Kidney glomerular epithelial cell (primary cell): ENCODE measurements around the gene CYP24A1.

ENCODE experiments used
- DNase-seq: peaks from one replicate; lab custom pipeline; 2025; lab: John Stamatoyannopoulos, UW

CYP24A1 gene

GRCh38 chr20:54112221-54112884, 61.4 kb downstream of the CYP24A1 start:
- DNase-seq = no peak

GRCh38 chr20:54111460-54111859, 62.3 kb downstream of the CYP24A1 start:
- DNase-seq = no peak

GRCh38 chr20:54110457-54110856, 63.3 kb downstream of the CYP24A1 start:
- DNase-seq = no peak

GRCh38 chr20:54110041-54110440, 63.7 kb downstream of the CYP24A1 start:
- DNase-seq = no peak

DNA sequence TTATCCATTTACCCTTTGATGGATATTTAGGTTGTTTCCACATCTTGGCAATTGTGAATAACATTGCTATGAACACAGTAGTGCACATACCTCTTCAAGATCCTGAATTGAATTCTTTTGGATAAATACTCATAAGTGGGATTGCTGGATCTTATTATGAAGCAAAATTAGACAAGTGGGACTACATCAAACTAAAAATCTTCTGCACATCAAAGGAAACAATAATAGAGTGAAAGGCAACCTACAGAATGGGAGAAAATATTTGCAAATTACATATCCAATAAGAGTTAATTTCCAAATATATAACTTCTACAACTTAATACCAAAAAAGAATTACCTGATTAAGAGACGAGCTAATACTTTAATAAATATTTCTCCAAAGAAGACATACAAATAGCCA, 65.0 kb downstream of the CYP24A1 start:
- DNase-seq = no peak

- DNase-seq = no peak
These were observed 65.5 kb downstream of the CYP24A1 start for GRCh38 chr20:54108326-54108642.

DNA sequence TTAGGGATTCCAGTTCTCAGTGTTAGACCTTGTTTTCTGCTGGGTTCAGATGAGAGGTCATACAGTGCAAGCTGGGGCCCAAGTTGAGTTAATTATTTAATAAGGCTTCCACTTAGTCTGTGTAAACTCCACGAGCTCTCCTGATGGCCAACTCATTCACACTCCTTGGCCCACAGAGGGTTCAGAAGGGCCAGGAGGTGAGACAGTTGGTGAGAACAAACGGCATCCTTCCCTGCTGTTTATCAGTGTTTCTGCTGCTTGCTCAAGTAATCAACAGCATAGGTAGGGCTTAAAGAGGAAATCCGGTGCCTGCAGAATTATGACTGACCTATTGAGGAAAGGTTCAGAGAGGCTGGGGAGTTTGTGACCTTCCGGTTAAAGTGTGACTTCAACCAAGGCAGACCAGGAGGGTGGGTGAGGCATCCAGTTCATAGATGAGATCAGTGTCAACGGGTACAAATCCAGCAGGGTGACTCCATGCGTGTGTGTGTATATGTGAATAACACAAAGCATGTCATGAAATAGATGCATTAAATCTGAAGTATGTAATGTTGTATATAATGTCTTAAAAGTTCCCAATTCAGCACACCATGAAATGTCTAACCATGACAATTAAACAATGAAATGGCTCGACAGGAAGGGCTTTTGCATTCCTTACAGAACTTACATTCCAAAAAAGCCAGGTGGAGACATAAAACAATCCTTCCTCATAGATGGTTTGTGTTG, 66.0 kb downstream of the CYP24A1 start:
- no peak for DNase-seq

GRCh38 chr20:54107181-54107580, 66.6 kb downstream of the CYP24A1 start:
- DNase-seq = no peak

DNA sequence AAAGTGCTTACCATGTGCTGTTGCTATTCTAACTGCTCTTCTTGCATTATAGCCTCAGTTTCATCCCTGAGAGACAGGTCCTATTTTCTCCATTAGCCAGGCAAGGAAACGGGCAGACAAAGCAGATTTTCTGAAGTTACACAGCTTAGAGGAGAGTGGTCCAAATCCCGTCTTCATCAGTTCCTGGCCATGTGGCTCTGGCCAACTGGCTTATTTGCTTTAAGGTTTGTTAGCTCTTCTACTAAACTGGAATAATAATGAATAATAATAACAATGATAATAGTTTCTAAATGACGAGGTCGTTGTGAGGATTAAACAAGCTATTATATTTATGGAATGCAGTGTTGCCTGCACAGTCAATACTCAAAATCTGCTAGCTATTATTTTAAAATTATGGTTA, 67.6 kb downstream of the CYP24A1 start:
- no peak for DNase-seq

DNA sequence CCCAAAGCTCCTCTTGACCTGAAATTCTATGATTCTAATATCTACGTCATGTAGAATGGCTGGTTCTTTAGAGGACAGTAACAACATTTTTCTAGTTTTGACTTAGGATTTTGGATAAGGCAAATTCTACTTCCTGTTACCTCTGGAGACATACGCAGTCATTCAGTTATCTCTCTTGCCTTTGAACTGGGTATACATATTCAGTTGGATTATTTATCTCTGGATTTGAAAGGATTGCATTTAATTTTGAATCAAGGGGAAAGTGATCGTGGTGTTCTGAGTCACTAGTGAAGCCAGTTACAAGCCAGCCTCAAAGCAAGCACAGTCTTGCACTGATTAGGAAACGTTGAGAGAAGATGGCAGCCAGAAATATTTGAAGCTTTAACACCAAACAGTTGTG, 68.1 kb downstream of the CYP24A1 start:
- DNase-seq = no peak

DNA sequence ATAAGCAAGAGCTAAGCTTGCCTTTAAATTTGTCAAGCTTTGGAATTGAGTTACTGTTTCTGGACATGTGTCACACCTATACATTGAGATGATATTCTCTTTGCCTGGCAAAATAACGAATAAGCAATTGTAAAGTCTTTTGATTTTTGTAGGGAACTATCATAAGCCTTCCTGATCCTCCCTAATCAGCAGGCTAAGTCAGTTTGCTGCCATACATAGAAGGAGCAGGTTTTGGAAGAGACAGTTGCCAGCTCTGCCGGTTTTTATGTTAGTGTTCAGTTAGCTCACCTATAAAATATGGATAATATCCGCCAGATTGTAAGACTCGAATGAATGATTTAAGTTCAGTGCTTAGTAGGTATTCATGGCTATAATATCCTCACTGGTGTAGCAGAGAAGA, 69.0 kb downstream of the CYP24A1 start:
- no peak for DNase-seq

GRCh38 chr20:54103762-54104600, 69.8 kb downstream of the CYP24A1 start:
- DNase-seq = no peak
